Panc1 (cell line): Measurements from ENCODE around the gene SRC. TPM values are rescaled to one million over a fixed set of nuclear protein-coding genes. Genes with fewer than 3 reads are reported as not detected.

Experiments used
- ATAC-seq: fragments of 200-7000 bp; cut with Tn5 transposase; 2 replicates; pipeline ENCODE4 v1.9.1; 2020; ENCODE audit warnings: mild to moderate bottlenecking, moderate library complexity
- BruUV-seq: library from RNA; stranded (reverse); fragments of 400-500 nt; replicated peaks from 2 replicates; lab custom pipeline; 2021; lab: Mats Ljungman, UMichigan
- CTCF ChIA-PET: fragments of 300-600 bp; sonication (Branson Sonifier 250); formaldehyde crosslinking; loops from one replicate; lab custom pipeline; 2022; ENCODE audit warnings: antibody characterized with exemption; lab: Charles Lee
- POLR2A ChIA-PET: fragments of 300-600 bp; sonication (Branson Sonifier 250); formaldehyde crosslinking; loops from one replicate; lab custom pipeline; 2022; ENCODE audit warnings: antibody characterized with exemption; lab: Charles Lee
- DNase-seq: peaks from one replicate; pipeline ENCODE4 v3.0.0-alpha.2; 2010; ENCODE audit warnings: low read depth, low spot score
- H3K27ac ChIP-seq: 2 replicates; pipeline ENCODE4 v1.5.1; 2011; ENCODE audit warnings: mild to moderate bottlenecking, low read length, inconsistent platforms
- H3K27me3 ChIP-seq: fragments of 200-500 bp; sonication (Bioruptor generic); 2 replicates; pipeline ENCODE4 v1.6.0; 2014; ENCODE audit warnings: low read length, inconsistent platforms; ENCODE audit not compliant: control insufficient read depth, insufficient read depth
- H3K36me3 ChIP-seq: fragments of 200-500 bp; sonication (Bioruptor generic); 2 replicates; pipeline ENCODE4 v1.5.1; 2014; ENCODE audit warnings: inconsistent platforms, mild to moderate bottlenecking, low read length, moderate library complexity; ENCODE audit not compliant: control insufficient read depth, insufficient read depth
- H3K4me1 ChIP-seq: 2 replicates; pipeline ENCODE4 v1.5.1; 2011; ENCODE audit warnings: inconsistent platforms, mild to moderate bottlenecking, low read length, moderate library complexity; ENCODE audit not compliant: control insufficient read depth, insufficient read depth
- H3K4me3 ChIP-seq, 2 experiments: 2 replicates each; pipeline ENCODE4 v1.5.1; 2011 to 2012; ENCODE audit warnings: low read depth in 2 of 2, low read length in 2 of 2, mild to moderate bottlenecking in 2 of 2, inconsistent platforms in 1 of 2, moderate library complexity in 1 of 2
- H3K9me3 ChIP-seq: fragments of 200-500 bp; sonication (Bioruptor generic); 2 replicates; pipeline ENCODE4 v1.5.1; 2014; ENCODE audit warnings: low read depth, mild to moderate bottlenecking, inconsistent platforms, low read length, moderate library complexity; ENCODE audit not compliant: control insufficient read depth, insufficient read depth
- CTCF ChIP-seq: fragments of 450-650 bp; IDR thresholded peaks from 2 replicates; pipeline ENCODE4 v1.5.1; 2017; ENCODE audit warnings: mild to moderate bottlenecking
- POLR2AphosphoS5 ChIP-seq: IDR thresholded peaks from 2 replicates; pipeline ENCODE4 v1.6.1; 2012; ENCODE audit warnings: mild to moderate bottlenecking, low read depth, low read length, moderate library complexity
- REST ChIP-seq, 2 experiments: IDR thresholded peaks; 2 replicates each; pipeline ENCODE4 v1.6.1; 2011 to 2012; ENCODE audit warnings: low read depth in 2 of 2, control low read depth in 1 of 2, low read length in 1 of 2, mild to moderate bottlenecking in 1 of 2, moderate library complexity in 1 of 2; ENCODE audit not compliant: insufficient read depth in 1 of 2
- SIN3A ChIP-seq: IDR thresholded peaks from 2 replicates; pipeline ENCODE4 v1.6.1; 2012; ENCODE audit warnings: low read depth, mild to moderate bottlenecking, low read length, moderate library complexity, borderline replicate concordance; ENCODE audit not compliant: insufficient read depth
- TCF7L2 ChIP-seq: IDR thresholded peaks from 2 replicates; pipeline ENCODE4 v1.6.1; 2011; ENCODE audit warnings: mild to moderate bottlenecking, low read depth, low read length, inconsistent platforms
- in situ Hi-C: cut with HindIII; loops from 2 replicates; pipeline ENCODE4 v1.10.0; 2016; ENCODE audit warnings: low sequenced_read_pairs, low pct_unique_long_range_greater_than_20kb
- intact Hi-C: fragments of 100-400 bp; cut with micrococcal nuclease; formaldehyde crosslinking; loops from one replicate; pipeline ENCODE4 v1.10.0; 2022; ENCODE audit not compliant: unreplicated experiment
- total RNA-seq: library from RNA; stranded (reverse); gene quantifications from one replicate; pipeline ENCODE4 v1.2.1, GENCODE V29; 2021; ENCODE audit not compliant: unreplicated experiment

SRC gene
- total RNA-seq, 1 experiment from 2014 or later: 24.9 TPM

- ATAC-seq (no peak), DNase-seq (no peak)
- H3K4me1 ChIP-seq: no peaks in the 10 kb centered on the region
- ChIA-PET CTCF (no interaction called here), POLR2A (no interaction called here)
- no peak overlapping the region for H3K4me3 ChIP-seq
- H3K27me3 ChIP-seq: peaks cover 10% of the 10 kb centered on the region; the same call in 1 of the 2 replicates
- in situ Hi-C loops (no loop called here), intact Hi-C loops (no loop called here)
- no peaks in the 10 kb centered on the region for H3K36me3 ChIP-seq
- H3K9me3 ChIP-seq: no peaks in the 10 kb centered on the region
- no TSS peak for BruUV-seq
- no peak for TF ChIP-seq POLR2AphosphoS5
- no peak for TF ChIP-seq SIN3A
- TF ChIP-seq CTCF: no peak
- no peak for TF ChIP-seq TCF7L2
- no peak for TF ChIP-seq REST (IDR thresholded peaks at IDR 0.05; ENCODE audit: insufficient read depth in 1 of 2, low read depth in 2 of 2, low read length in 1 of 2)
- H3K27ac ChIP-seq: no peak overlapping the region
Observed at GRCh38 chr20:37450344-37450743, 104.4 kb downstream of the SRC start.

GRCh38 chr20:37451616-37452015, 105.7 kb downstream of the SRC start:
- in situ Hi-C loops: no loop called here
- peaks cover 10% of the 10 kb centered on the region; the same call in 1 of the 2 replicates for H3K27me3 ChIP-seq
- no peaks in the 10 kb centered on the region for H3K4me1 ChIP-seq
- no peak overlapping the region for H3K27ac ChIP-seq
- no peak for TF ChIP-seq REST (IDR thresholded peaks at IDR 0.05; ENCODE audit: insufficient read depth in 1 of 2, low read depth in 2 of 2, low read length in 1 of 2)
- TF ChIP-seq TCF7L2: no peak
- no peak for TF ChIP-seq CTCF
- no peak for TF ChIP-seq SIN3A
- no peak for TF ChIP-seq POLR2AphosphoS5
- H3K9me3 ChIP-seq: no peaks in the 10 kb centered on the region
- no TSS peak for BruUV-seq
- intact Hi-C loops: no loop called here
- ATAC-seq: no peak
- no peak overlapping the region for H3K4me3 ChIP-seq
- no peak for DNase-seq
- ChIA-PET CTCF (no interaction called here), POLR2A (no interaction called here)
- no peaks in the 10 kb centered on the region for H3K36me3 ChIP-seq
